ENCODE results near the gene CHAF1A.

The CHAF1A gene

GRCh38 chr19:4443966-4444764, 41.7 kb downstream of the CHAF1A start:
- no peak for DNase-seq

- no peak for DNase-seq
Observed at GRCh38 chr19:4444765-4445741, 42.6 kb downstream of the CHAF1A start.

GRCh38 chr19:4445963-4446703, 43.7 kb downstream of the CHAF1A start:
- no peak for DNase-seq

- no peak for DNase-seq
Observed at GRCh38 chr19:4446704-4447200, 44.3 kb downstream of the CHAF1A start.

- no peak for DNase-seq
Observed at GRCh38 chr19:4447327-4448146, 45.1 kb downstream of the CHAF1A start.

GRCh38 chr19:4448147-4448985, 45.9 kb downstream of the CHAF1A start:
- DNase-seq = no peak

- peak; percentile 85 for DNase-seq
Observed at GRCh38 chr19:4449022-4449638, 46.7 kb downstream of the CHAF1A start.

- no peak for DNase-seq
Observed at GRCh38 chr19:4449639-4450028, 47.2 kb downstream of the CHAF1A start.

- DNase-seq = no peak
Observed at GRCh38 chr19:4452230-4452990, 50.0 kb downstream of the CHAF1A start.

- DNase-seq = no peak
Observed at GRCh38 chr19:4453232-4454179, 51.1 kb downstream of the CHAF1A start.

- no peak for DNase-seq
Observed at GRCh38 chr19:4454747-4455718, 52.6 kb downstream of the CHAF1A start.

- no peak for DNase-seq
Observed at GRCh38 chr19:4455719-4456475, 53.5 kb downstream of the CHAF1A start.

GRCh38 chr19:4456476-4456842, 54.0 kb downstream of the CHAF1A start:
- no peak for DNase-seq

GRCh38 chr19:4456843-4457653, 54.6 kb downstream of the CHAF1A start:
- DNase-seq = no peak

GRCh38 chr19:4457654-4458395, 55.4 kb downstream of the CHAF1A start, which contains the start of gene UBXN6:
UBXN6 (minus strand) TSS chr19:4457794; CDS start chr19:4457697, 97 bp downstream.
- peak; percentile 91 for DNase-seq
